CD4-positive, alpha-beta T cell treated with Interleukin-21 for 1 hour (primary cell): Measurements from ENCODE around the gene NAPA.

Experiments
- DNase-seq: peaks from one replicate; pipeline ENCODE4 v3.0.0-alpha.2; 2020

The NAPA gene

DNA sequence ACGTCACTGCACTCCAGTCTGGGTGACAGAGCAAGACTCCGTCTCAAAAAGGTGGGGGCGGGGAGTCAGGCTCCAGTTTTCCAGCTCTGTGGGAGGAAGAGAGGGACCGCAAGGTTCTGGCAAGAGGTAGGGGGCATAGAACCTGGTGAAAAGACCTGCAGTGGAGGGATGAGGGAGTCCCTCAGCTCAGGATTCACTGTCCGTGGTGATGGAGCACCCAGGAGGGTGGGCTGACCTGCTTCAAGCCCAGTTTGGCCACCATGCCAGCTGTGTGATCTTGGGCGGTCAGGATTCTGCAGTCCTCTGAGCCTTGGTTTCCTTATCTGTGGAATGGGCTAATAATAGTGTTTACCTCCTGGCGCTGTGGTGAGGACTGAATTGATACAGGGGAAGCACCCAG, 64.4 kb downstream of the NAPA start:
- no peak for DNase-seq

- DNase-seq, result no peak
Observed at GRCh38 chr19:47448360-47448727, 66.5 kb downstream of the NAPA start.

GRCh38 chr19:47447470-47448359, 67.1 kb downstream of the NAPA start:
- DNase-seq, result peak; percentile 48

GRCh38 chr19:47446534-47447469, 68.1 kb downstream of the NAPA start:
- peak; percentile 21 for DNase-seq

- peak; percentile 70 for DNase-seq
Observed at GRCh38 chr19:47445937-47446402, 68.9 kb downstream of the NAPA start.

GRCh38 chr19:47445527-47445926, 69.3 kb downstream of the NAPA start:
- no peak for DNase-seq

GRCh38 chr19:47444388-47444821, 70.5 kb downstream of the NAPA start:
- DNase-seq, result peak; percentile 44

- no peak for DNase-seq
Observed at GRCh38 chr19:47443331-47443730, 71.5 kb downstream of the NAPA start.

- DNase-seq, result no peak
Observed at GRCh38 chr19:47438793-47439220, 76.1 kb downstream of the NAPA start.
